ENCODE data around the gene PCNA. TPM values are rescaled to one million over a fixed set of nuclear protein-coding genes. Genes with fewer than 3 reads are reported as not detected.

The PCNA gene
- total RNA-seq, 1 experiment from 2014 or later: 274 TPM

- Mint-ChIP-seq H3K4me3 (peak overlapping the region; percentile 98), H3K27me3 (ENCODE audit: low read depth) (no peaks in the 10 kb centered on the region), H3K36me3 (ENCODE audit: insufficient read depth in 1 of 3, low read depth in 3 of 3) (peaks cover 37 to 55% (median 50%) of the 10 kb centered on the region in 3 experiments), H3K9me3 (no peaks in the 10 kb centered on the region; a peak in 1 of 5 replicates), H3K4me1 (peaks cover 35 to 36% of the 10 kb centered on the region in 2 experiments), H3K27ac (peak overlapping the region; percentile 93 to 100 (median 99))
- Histone ChIP-seq H3K79me1 (ENCODE audit: insufficient read depth, low read depth, low read length, poor library complexity, severe bottlenecking) (no peaks in the 10 kb centered on the region), H3K18ac (ENCODE audit: insufficient read length, low read depth, low read length) (peak overlapping the region; percentile 97), H2BK120ac (ENCODE audit: low read depth, low read length, poor library complexity, severe bottlenecking) (peak overlapping the region; percentile 65), H4K8ac (replicated peaks; ENCODE audit: insufficient read length, low read depth, low read length) (no peak overlapping the region), H3K23me2 (ENCODE audit: insufficient read length, low read depth, low read length, poor library complexity, severe bottlenecking) (peaks cover 8% of the 10 kb centered on the region), H3K9ac (ENCODE audit: extremely low read depth, insufficient read length, low read length) (peak overlapping the region; percentile 99), H2AFZ (ENCODE audit: low read length) (no peak overlapping the region), H3K9me3 (ENCODE audit: control insufficient read depth, low read depth, low read length) (no peaks in the 10 kb centered on the region), H3K14ac (ENCODE audit: insufficient read depth, low read length) (peak overlapping the region; percentile 98), H3K23ac (ENCODE audit: insufficient read length, low read depth, low read length) (no peak overlapping the region), H4K91ac (ENCODE audit: insufficient read length, low read depth, low read length) (peak overlapping the region; percentile 60), H3K4ac (ENCODE audit: low read depth, low read length) (peak overlapping the region; percentile 60; the same call in 1 of the 2 replicates), H3K27ac (ENCODE audit: insufficient read length, low read depth, low read length) (peak overlapping the region; percentile 55), H3K27me3 (ENCODE audit: insufficient read depth, low read length) (no peaks in the 10 kb centered on the region), H2BK12ac (ENCODE audit: insufficient read length, low read depth, low read length) (no peak overlapping the region), H2BK20ac (ENCODE audit: low read depth, low read length, poor library complexity, severe bottlenecking) (no peak overlapping the region), H2BK5ac (ENCODE audit: insufficient read length, low read length) (peak overlapping the region; percentile 95), H3K4me1 (ENCODE audit: insufficient read depth, low read length) (no peaks in the 10 kb centered on the region), H3T11ph (ENCODE audit: low read length) (peak overlapping the region; percentile 46), H2AK5ac (ENCODE audit: insufficient read length, low read length) (no peak overlapping the region), H3K79me2 (ENCODE audit: insufficient read depth, low read length) (peaks cover 22% of the 10 kb centered on the region; the same call in 1 of the 2 replicates), H2BK15ac (ENCODE audit: low read depth, low read length) (no peak overlapping the region), H4K5ac (ENCODE audit: insufficient read length, low read depth, low read length) (peak overlapping the region; percentile 98), H3K56ac (ENCODE audit: insufficient read length, low read depth, low read length) (peak overlapping the region; percentile 93), H4K20me1 (ENCODE audit: control insufficient read depth, insufficient read depth, insufficient read length) (no peaks in the 10 kb centered on the region), H3K4me2 (ENCODE audit: insufficient read depth, insufficient read length, low read length) (peak overlapping the region; percentile 74)
- DNase-seq: no peak
- TF ChIP-seq CTCF (conservative IDR thresholded peaks at IDR 0.05): no peak
- no CpG with 5 or more reads among the region's 23 CpGs for WGBS (ENCODE audit: extremely low coverage, insufficient read length, low lambda C conversion rate)
These were observed 1.3 kb downstream of the PCNA start for GRCh38 chr20:5118220-5119142.

Measured in H9 (cell line).